SK-N-SH treated with all-trans-retinoic acid at 6 μM for 48 hours (cell line): ENCODE results near the gene DFFA.

Experiments used
- ARNTL ChIP-seq: fragments of 450-650 bp; formaldehyde crosslinking; IDR thresholded peaks from 2 replicates; pipeline ENCODE4 v1.5.0; 2020; ENCODE audit warnings: low read depth, mild to moderate bottlenecking, moderate library complexity, borderline replicate concordance
- ESRRG ChIP-seq: fragments of 250-450 bp; sonication (Bioruptor Pico); IDR thresholded peaks from 2 replicates; pipeline ENCODE4 v1.6.1; 2021; ENCODE audit warnings: mild to moderate bottlenecking
- OSR1 ChIP-seq: fragments of 250-450 bp; sonication (Bioruptor Pico); IDR thresholded peaks from 2 replicates; pipeline ENCODE4 v1.8.0; 2022; ENCODE audit warnings: moderate library complexity, mild to moderate bottlenecking, inconsistent platforms
- RARB ChIP-seq: fragments of 250-450 bp; sonication (Bioruptor Pico); IDR thresholded peaks from 2 replicates; pipeline ENCODE4 v1.8.0; 2021; ENCODE audit warnings: mild to moderate bottlenecking, moderate library complexity
- SNAI2 ChIP-seq: fragments of 250-450 bp; sonication (Bioruptor Pico); IDR thresholded peaks from 2 replicates; pipeline ENCODE4 v1.5.0; 2020; ENCODE audit warnings: mild to moderate bottlenecking, moderate library complexity
- ZFP3 ChIP-seq: fragments of 250-450 bp; sonication (Bioruptor Pico); IDR thresholded peaks from 2 replicates; pipeline ENCODE4 v1.5.0; 2020; ENCODE audit warnings: mild to moderate bottlenecking, moderate library complexity
- ZFP30 ChIP-seq: fragments of 450-650 bp; formaldehyde crosslinking; IDR thresholded peaks from 2 replicates; pipeline ENCODE4 v1.5.0; 2022; ENCODE audit warnings: mild to moderate bottlenecking, moderate library complexity
- ZNF565 ChIP-seq: fragments of 450-650 bp; formaldehyde crosslinking; conservative IDR thresholded peaks from 2 replicates; pipeline ENCODE4 v1.5.0; 2020; ENCODE audit warnings: low read depth, mild to moderate bottlenecking, moderate library complexity
- TF ChIP-seq, protein P1 (sequence below): fragments of 250-450 bp; sonication (Bioruptor Pico); IDR thresholded peaks from 2 replicates; pipeline ENCODE4 v1.8.0; 2020; ENCODE audit warnings: mild to moderate bottlenecking, moderate library complexity, borderline replicate concordance
- TF ChIP-seq, protein P2 (sequence below): fragments of 250-450 bp; sonication (Bioruptor Pico); IDR thresholded peaks from 2 replicates; pipeline ENCODE4 v1.5.1; 2020; ENCODE audit warnings: low read depth, mild to moderate bottlenecking, moderate library complexity

DNA sequence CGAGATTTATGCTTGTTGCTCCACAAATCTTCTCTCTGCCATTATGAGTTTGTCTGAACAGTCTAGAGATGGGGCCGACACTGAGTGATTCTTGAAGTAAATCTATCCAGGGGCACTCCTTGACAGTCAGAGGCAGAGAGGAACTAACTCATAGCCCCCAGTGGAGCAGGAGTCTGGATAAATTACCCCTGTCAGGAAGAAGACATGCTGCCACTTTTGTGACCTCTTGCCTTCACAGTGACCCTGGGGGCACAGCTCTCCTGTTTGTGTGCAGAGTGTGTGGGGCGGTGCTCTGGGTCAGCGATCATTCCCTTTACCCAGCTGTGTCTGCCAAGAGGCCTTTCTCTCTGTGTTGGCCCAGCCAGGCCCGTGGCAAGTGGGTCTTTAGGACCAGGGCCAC, 31.9 kb upstream of the DFFA start:
- TF ChIP-seq OSR1 (CRISPR knock-in tag) (no peak), ZFP30 (CRISPR knock-in tag) (no peak), ESRRG (CRISPR knock-in tag) (no peak), ZNF565 (CRISPR knock-in tag) (no peak), SNAI2 (CRISPR knock-in tag) (no peak), ARNTL (CRISPR knock-in tag) (no peak), RARB (no peak), ZFP3 (no peak)
- TF ChIP-seq, protein P1, sequence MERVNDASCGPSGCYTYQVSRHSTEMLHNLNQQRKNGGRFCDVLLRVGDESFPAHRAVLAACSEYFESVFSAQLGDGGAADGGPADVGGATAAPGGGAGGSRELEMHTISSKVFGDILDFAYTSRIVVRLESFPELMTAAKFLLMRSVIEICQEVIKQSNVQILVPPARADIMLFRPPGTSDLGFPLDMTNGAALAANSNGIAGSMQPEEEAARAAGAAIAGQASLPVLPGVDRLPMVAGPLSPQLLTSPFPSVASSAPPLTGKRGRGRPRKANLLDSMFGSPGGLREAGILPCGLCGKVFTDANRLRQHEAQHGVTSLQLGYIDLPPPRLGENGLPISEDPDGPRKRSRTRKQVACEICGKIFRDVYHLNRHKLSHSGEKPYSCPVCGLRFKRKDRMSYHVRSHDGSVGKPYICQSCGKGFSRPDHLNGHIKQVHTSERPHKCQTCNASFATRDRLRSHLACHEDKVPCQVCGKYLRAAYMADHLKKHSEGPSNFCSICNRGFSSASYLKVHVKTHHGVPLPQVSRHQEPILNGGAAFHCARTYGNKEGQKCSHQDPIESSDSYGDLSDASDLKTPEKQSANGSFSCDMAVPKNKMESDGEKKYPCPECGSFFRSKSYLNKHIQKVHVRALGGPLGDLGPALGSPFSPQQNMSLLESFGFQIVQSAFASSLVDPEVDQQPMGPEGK (CRISPR knock-in tag) = no peak
- TF ChIP-seq, protein P2, sequence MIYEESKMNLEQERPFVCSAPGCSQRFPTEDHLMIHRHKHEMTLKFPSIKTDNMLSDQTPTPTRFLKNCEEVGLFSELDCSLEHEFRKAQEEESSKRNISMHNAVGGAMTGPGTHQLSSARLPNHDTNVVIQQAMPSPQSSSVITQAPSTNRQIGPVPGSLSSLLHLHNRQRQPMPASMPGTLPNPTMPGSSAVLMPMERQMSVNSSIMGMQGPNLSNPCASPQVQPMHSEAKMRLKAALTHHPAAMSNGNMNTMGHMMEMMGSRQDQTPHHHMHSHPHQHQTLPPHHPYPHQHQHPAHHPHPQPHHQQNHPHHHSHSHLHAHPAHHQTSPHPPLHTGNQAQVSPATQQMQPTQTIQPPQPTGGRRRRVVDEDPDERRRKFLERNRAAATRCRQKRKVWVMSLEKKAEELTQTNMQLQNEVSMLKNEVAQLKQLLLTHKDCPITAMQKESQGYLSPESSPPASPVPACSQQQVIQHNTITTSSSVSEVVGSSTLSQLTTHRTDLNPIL (CRISPR knock-in tag) = no peak
